Astrocyte of the cerebellum (primary cell): Measurements from ENCODE around the gene EIF2B5.
"Not testable (repeated sequence)": the region's sequence is repeated elsewhere in the genome, so short reads cannot be mapped to it uniquely, and the experiment has no call there.

Experiments
- DNase-seq: peaks from one replicate; pipeline ENCODE4 v3.0.0-alpha.2; 2011; ENCODE audit warnings: low read depth
- H3K4me3 ChIP-seq: 2 replicates; pipeline ENCODE4 v1.5.1; 2011; ENCODE audit warnings: mild to moderate bottlenecking, low read depth, low read length, moderate library complexity
- CTCF ChIP-seq: IDR thresholded peaks from 2 replicates; pipeline ENCODE4 v1.5.1; 2012; ENCODE audit warnings: low read length, low read depth, moderate library complexity, mild to moderate bottlenecking; ENCODE audit errors: missing control alignments
- in situ Hi-C: cut with HindIII; loops from 2 replicates; pipeline ENCODE4 v1.10.0; 2017; ENCODE audit warnings: low sequenced_read_pairs

EIF2B5 gene

GRCh38 chr3:184110316-184110725 is 24.8 kb upstream of the EIF2B5 start:
- in situ Hi-C loops, result no loop called here
- no peak for DNase-seq
- no peak for TF ChIP-seq CTCF
- no peak overlapping the region for H3K4me3 ChIP-seq

GRCh38 chr3:184116017-184116416 is 19.1 kb upstream of the EIF2B5 start:
- DNase-seq, result no peak
- in situ Hi-C loops, result no loop called here
- H3K4me3 ChIP-seq, result no peak overlapping the region
- no peak for TF ChIP-seq CTCF

DNA sequence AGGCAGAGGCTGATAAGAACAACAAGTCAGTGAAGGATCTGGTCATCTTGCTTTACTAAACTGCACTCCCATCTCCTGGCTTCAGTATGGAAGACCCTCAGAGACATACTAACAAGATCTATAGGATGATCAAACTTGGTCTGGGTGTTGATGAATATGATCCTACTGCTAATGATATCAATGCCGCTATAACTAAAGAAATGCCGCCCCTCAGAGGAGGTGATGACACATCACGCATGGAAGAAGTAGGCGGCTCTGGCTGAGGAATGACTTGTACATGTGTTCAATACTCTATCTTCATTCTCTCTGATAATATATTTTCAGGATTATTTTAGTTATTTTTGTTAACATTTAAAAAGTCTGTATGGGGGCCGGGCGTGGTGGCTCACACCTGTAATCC is 17.5 kb upstream of the EIF2B5 start:
- no peak for TF ChIP-seq CTCF
- no peak for DNase-seq
- in situ Hi-C loops, result no loop called here
- H3K4me3 ChIP-seq, result no peak overlapping the region

GRCh38 chr3:184121031-184121430 is 14.1 kb upstream of the EIF2B5 start:
- H3K4me3 ChIP-seq, DNase-seq, in situ Hi-C loops: not testable (repeated sequence)

DNA sequence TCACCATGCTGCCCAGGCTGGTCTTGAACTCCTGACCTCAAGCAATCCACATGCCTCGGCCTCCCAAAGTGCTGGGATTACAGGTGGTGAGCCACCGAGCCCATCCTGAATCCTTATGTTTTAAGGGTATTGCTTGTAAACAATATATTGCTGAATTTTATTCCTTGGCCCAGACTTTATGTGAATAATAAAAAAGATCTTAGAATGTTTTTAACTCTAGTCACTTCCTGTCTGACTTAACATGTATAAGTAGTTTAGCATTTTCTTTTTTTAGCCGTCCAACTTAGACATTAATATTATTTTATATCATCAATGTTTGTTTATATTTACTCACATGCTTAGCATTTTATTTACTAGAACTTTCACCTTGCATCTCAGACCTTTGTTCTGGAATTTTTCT is 9.2 kb upstream of the EIF2B5 start:
- no peak overlapping the region for H3K4me3 ChIP-seq
- no peak for TF ChIP-seq CTCF
- DNase-seq, result no peak
- in situ Hi-C loops, result no loop called here

- peak; percentile 41 for TF ChIP-seq CTCF
- no peak for DNase-seq
- H3K4me3 ChIP-seq, result no peak overlapping the region
- in situ Hi-C loops, result no loop called here
Observed at GRCh38 chr3:184129012-184129411, 6.1 kb upstream of the EIF2B5 start.

DNA sequence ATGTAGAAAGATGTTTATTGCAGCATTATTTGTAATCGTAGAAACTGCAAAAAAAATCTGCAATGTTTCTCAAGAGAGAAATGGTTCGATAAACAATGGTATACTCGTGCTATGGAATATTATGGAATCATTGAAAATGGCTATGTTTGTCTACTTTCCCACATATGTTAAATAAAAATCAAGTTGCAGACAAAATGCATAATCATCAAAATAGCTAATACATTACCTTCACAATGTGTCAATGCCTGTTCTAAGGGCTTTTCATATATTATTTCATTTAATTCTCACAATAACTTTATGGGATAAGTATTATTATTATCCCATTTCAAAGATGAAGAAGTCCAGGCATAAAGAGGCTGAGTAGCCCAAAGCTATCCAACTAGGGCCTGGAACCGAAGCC is 2.2 kb upstream of the EIF2B5 start:
- no peak for DNase-seq
- in situ Hi-C loops, result no loop called here
- TF ChIP-seq CTCF, result no peak

More for the DNA sequence above, 2.2 kb upstream of the EIF2B5 start:
- no peak overlapping the region for H3K4me3 ChIP-seq
